Gastrocnemius medialis (tissue), 4 donors: Measurements from ENCODE around the gene CWC27. TPM values are rescaled to one million over a fixed set of nuclear protein-coding genes. Genes with fewer than 3 reads are reported as not detected.

Source experiments
- ATAC-seq, 2 donors: fragments of 150-250 bp; one replicate each; pipeline ENCODE4 v1.9.1; 2016
- DNase-seq, 2 donors: peaks; one replicate each; pipeline ENCODE4 v3.0.0-alpha.2; 2019
- H3K27ac ChIP-seq, 4 donors: fragments of 200-600 bp; sonication (generic); 1 replicate in 1 of 4; 2 replicates in 3 of 4; pipeline ENCODE4 v1.5.1; 2016 to 2018; ENCODE audit warnings: mild to moderate bottlenecking in 2 of 4, moderate library complexity in 1 of 4
- H3K27me3 ChIP-seq, 3 donors: fragments of 200-600 bp; sonication (generic) in 2 of 3; 1 replicate in 1 of 3; 2 replicates in 2 of 3; pipeline versions ENCODE4 v1.5.1 to v1.6.0; 2016 to 2019; ENCODE audit warnings: mild to moderate bottlenecking in 1 of 3, moderate library complexity in 1 of 3
- H3K36me3 ChIP-seq, 2 donors: fragments of 200-600 bp; sonication (generic) in 1 of 2; one replicate each; pipeline ENCODE4 v1.5.1; 2017 to 2018
- H3K4me1 ChIP-seq, 2 donors: fragments of 200-600 bp; sonication (generic) in 1 of 2; one replicate each; pipeline ENCODE4 v1.5.1; 2016 to 2017; ENCODE audit warnings: mild to moderate bottlenecking in 2 of 2
- H3K4me3 ChIP-seq, 4 donors: fragments of 200-600 bp; sonication (generic) in 3 of 4; 1 replicate in 1 of 4; 2 replicates in 3 of 4; pipeline ENCODE4 v1.5.1; 2016 to 2019; ENCODE audit warnings: mild to moderate bottlenecking in 2 of 4
- H3K9me3 ChIP-seq, 3 donors: fragments of 200-600 bp; sonication (generic) in 2 of 3; 1 replicate in 1 of 3; 2 replicates in 2 of 3; pipeline ENCODE4 v1.5.1; 2016 to 2019
- CTCF ChIP-seq, 5 experiments: fragments of 450-650 bp in 3 of 5; fragments of 200-600 bp in 2 of 5; sonication (generic) in 2 of 5; IDR thresholded peaks in 4 of 5; conservative IDR thresholded peaks in 1 of 5; 1 replicate in 4 of 5; 2 replicates in 1 of 5; pipeline ENCODE4 v1.5.1; 2016 to 2019; ENCODE audit warnings: antibody characterized with exemption in 5 of 5, mild to moderate bottlenecking in 3 of 5, moderate library complexity in 3 of 5
- POLR2A ChIP-seq, 2 donors: fragments of 450-650 bp; IDR thresholded peaks; one replicate each; pipeline ENCODE4 v1.6.1; 2017; ENCODE audit warnings: antibody characterized with exemption in 2 of 2, mild to moderate bottlenecking in 2 of 2, moderate library complexity in 2 of 2
- in situ Hi-C, 4 donors: fragments of 200-750 bp; cut with MboI; loops; one replicate each; pipeline versions ENCODE4 v1.15.0 to v1.8.0; 2017; ENCODE audit warnings: low sequenced_read_pairs in 4 of 4
- intact Hi-C: fragments of 100-400 bp; cut with DNase I; formaldehyde crosslinking; loops from one replicate; pipeline ENCODE4 v1.15.1; 2023; ENCODE audit warnings: low total_unique reads
- total RNA-seq, 4 donors: library from RNA; depleted of rRNA; stranded (reverse); fragments of >200 nt; gene quantifications; one replicate each; pipeline versions ENCODE4 v1.1.0 to v1.2.3, GENCODE V29; 2016

CWC27 gene
- total RNA-seq, 4 donors from 2014 or later: 8.4 to 10.7 (median 8.6) TPM

GRCh38 chr5:64835266-64835665, 66.5 kb downstream of the CWC27 start:
- Histone ChIP-seq H3K27ac (peak overlapping the region in 2 of 4 donors; percentile 22 to 30), H3K9me3 (no peaks in the 10 kb centered on the region), H3K27me3 (no peaks in the 10 kb centered on the region), H3K36me3 (no peaks in the 10 kb centered on the region), H3K4me1 (peaks cover 32 to 35% of the 10 kb centered on the region in 2 donors), H3K4me3 (no peak overlapping the region)
- DNase-seq (no peak), ATAC-seq (no peak)
- TF ChIP-seq POLR2A (IDR thresholded peaks at IDR 0.05): no peak
- no peak for TF ChIP-seq CTCF (IDR thresholded peaks at IDR 0.05 in 4 of 5, conservative IDR thresholded peaks at IDR 0.05 in 1 of 5)
- intact Hi-C loops: no loop called here
- in situ Hi-C loops: no loop called here

- DNase-seq: no peak
- peak overlapping the region; percentile 2 to 30 (median 20) for H3K27ac ChIP-seq
- H3K36me3 ChIP-seq: no peaks in the 10 kb centered on the region
- in situ Hi-C loops (no loop called here), intact Hi-C loops (no loop called here)
- peak in 1 of 2 donors; percentile 25 for ATAC-seq
- H3K9me3 ChIP-seq: no peaks in the 10 kb centered on the region
- no peaks in the 10 kb centered on the region for H3K27me3 ChIP-seq
- no peak overlapping the region for H3K4me3 ChIP-seq
- H3K4me1 ChIP-seq: peaks cover 32 to 35% of the 10 kb centered on the region in 2 donors
- TF ChIP-seq CTCF (IDR thresholded peaks at IDR 0.05 in 4 of 5, conservative IDR thresholded peaks at IDR 0.05 in 1 of 5) (no peak), POLR2A (IDR thresholded peaks at IDR 0.05) (no peak)
Measured at GRCh38 chr5:64836190-64836755, 67.5 kb downstream of the CWC27 start.

- in situ Hi-C loops (no loop called here), intact Hi-C loops (no loop called here)
- peaks cover 32 to 35% of the 10 kb centered on the region in 2 donors for H3K4me1 ChIP-seq
- peak overlapping the region in 3 of 4 donors; percentile 2 to 22 (median 19) for H3K27ac ChIP-seq
- no peaks in the 10 kb centered on the region for H3K27me3 ChIP-seq
- DNase-seq (no peak), ATAC-seq (no peak)
- H3K36me3 ChIP-seq: peaks cover 0 to 2% of the 10 kb centered on the region in 2 donors
- TF ChIP-seq CTCF (IDR thresholded peaks at IDR 0.05 in 4 of 5, conservative IDR thresholded peaks at IDR 0.05 in 1 of 5) (no peak), POLR2A (IDR thresholded peaks at IDR 0.05) (no peak)
- no peak overlapping the region for H3K4me3 ChIP-seq
- H3K9me3 ChIP-seq: no peaks in the 10 kb centered on the region
Measured at GRCh38 chr5:64836786-64837185, 68.1 kb downstream of the CWC27 start.

GRCh38 chr5:64838376-64838775, 69.6 kb downstream of the CWC27 start:
- H3K27ac ChIP-seq: no peak overlapping the region
- DNase-seq (no peak), ATAC-seq (no peak)
- H3K4me1 ChIP-seq: peaks cover 28 to 29% of the 10 kb centered on the region in 2 donors
- H3K27me3 ChIP-seq: no peaks in the 10 kb centered on the region
- H3K36me3 ChIP-seq: peaks cover 0 to 11% of the 10 kb centered on the region in 2 donors
- no peak for TF ChIP-seq CTCF (IDR thresholded peaks at IDR 0.05 in 4 of 5, conservative IDR thresholded peaks at IDR 0.05 in 1 of 5)
- no peak for TF ChIP-seq POLR2A (IDR thresholded peaks at IDR 0.05)
- no peak overlapping the region for H3K4me3 ChIP-seq
- no peaks in the 10 kb centered on the region for H3K9me3 ChIP-seq
- in situ Hi-C loops (no loop called here), intact Hi-C loops (no loop called here)

- Histone ChIP-seq H3K4me3 (no peak overlapping the region), H3K36me3 (peaks cover 0 to 11% of the 10 kb centered on the region in 2 donors), H3K27me3 (no peaks in the 10 kb centered on the region), H3K27ac (no peak overlapping the region), H3K9me3 (no peaks in the 10 kb centered on the region), H3K4me1 (peaks cover 25 to 26% of the 10 kb centered on the region in 2 donors)
- ATAC-seq: no peak
- DNase-seq: no peak
- no peak for TF ChIP-seq CTCF (IDR thresholded peaks at IDR 0.05 in 4 of 5, conservative IDR thresholded peaks at IDR 0.05 in 1 of 5)
- TF ChIP-seq POLR2A (IDR thresholded peaks at IDR 0.05): no peak
- intact Hi-C loops (no loop called here), in situ Hi-C loops (no loop called here)
Measured at GRCh38 chr5:64838803-64839202, 70.1 kb downstream of the CWC27 start.
